ENCODE measurements around the gene CDH10. TPM values are rescaled to one million over a fixed set of nuclear protein-coding genes. Genes with fewer than 3 reads are reported as not detected.

Gene CDH10
- total and polyA plus RNA-seq, 2 donors (not counting 3 experiments of a cell fraction or from before 2014, with no cell fraction given) = 0.07 TPM; not detected in 1

DNA sequence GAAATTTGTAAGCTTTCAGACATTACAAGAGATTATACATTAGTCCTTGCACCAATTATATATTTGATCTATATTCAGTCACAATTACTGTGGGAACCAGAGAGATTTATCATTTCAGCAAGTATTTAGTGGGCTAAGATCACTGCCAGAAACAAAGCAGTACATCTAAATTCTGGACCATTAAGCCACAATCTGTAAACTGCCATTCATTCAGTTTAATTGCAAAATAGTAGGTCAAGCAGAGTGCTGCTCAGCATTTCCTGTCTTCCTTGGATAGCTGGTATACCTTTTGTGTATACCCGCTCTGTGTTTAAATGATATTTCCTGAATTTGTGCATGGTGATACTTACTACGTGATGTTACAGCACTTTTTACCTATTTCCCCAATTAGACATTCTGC is 42.6 kb downstream of the CDH10 start:
- TF ChIP-seq MYC (IDR thresholded peaks at IDR 0.05; ENCODE audit: low read depth, low read length) (no peak), GATA2 (IDR thresholded peaks at IDR 0.05; ENCODE audit: insufficient read depth, insufficient read length, low read depth, low read length) (no peak), POLR2AphosphoS5 (IDR thresholded peaks at IDR 0.05; ENCODE audit: insufficient read depth, low read depth, low read length) (no peak), POLR2A (IDR thresholded peaks at IDR 0.05; ENCODE audit: low read depth, low read length) (no peak), EZH2 (IDR thresholded peaks at IDR 0.05; ENCODE audit: borderline replicate concordance, low read depth, low read length, severe bottlenecking) (no peak), JUN (IDR thresholded peaks at IDR 0.05; ENCODE audit: borderline replicate concordance, insufficient read depth, insufficient read length, low read depth) (no peak), FOS (IDR thresholded peaks at IDR 0.05; ENCODE audit: borderline replicate concordance, insufficient read depth, low read length) (no peak)
- TF ChIP-seq, protein P1, sequence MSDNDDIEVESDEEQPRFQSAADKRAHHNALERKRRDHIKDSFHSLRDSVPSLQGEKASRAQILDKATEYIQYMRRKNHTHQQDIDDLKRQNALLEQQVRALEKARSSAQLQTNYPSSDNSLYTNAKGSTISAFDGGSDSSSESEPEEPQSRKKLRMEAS (IDR thresholded peaks at IDR 0.05; ENCODE audit: insufficient read depth, insufficient read length) = no peak
- TF ChIP-seq, protein P2, sequence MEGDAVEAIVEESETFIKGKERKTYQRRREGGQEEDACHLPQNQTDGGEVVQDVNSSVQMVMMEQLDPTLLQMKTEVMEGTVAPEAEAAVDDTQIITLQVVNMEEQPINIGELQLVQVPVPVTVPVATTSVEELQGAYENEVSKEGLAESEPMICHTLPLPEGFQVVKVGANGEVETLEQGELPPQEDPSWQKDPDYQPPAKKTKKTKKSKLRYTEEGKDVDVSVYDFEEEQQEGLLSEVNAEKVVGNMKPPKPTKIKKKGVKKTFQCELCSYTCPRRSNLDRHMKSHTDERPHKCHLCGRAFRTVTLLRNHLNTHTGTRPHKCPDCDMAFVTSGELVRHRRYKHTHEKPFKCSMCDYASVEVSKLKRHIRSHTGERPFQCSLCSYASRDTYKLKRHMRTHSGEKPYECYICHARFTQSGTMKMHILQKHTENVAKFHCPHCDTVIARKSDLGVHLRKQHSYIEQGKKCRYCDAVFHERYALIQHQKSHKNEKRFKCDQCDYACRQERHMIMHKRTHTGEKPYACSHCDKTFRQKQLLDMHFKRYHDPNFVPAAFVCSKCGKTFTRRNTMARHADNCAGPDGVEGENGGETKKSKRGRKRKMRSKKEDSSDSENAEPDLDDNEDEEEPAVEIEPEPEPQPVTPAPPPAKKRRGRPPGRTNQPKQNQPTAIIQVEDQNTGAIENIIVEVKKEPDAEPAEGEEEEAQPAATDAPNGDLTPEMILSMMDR (IDR thresholded peaks at IDR 0.05; ENCODE audit: extremely low read depth in 1 of 2, insufficient read depth in 1 of 2, low read depth in 1 of 2, low read length in 2 of 2) = no peak
- FAIRE-seq (no peak), DNase-seq (ENCODE audit: low read depth, low spot score) (no peak)
- no peak overlapping the region for H3K4me2 ChIP-seq (ENCODE audit: insufficient read depth, low read length)
- peaks cover 3% of the 10 kb centered on the region for H3K9me3 ChIP-seq (replicated peaks; ENCODE audit: control insufficient read depth, insufficient read depth, low read length)
- intact Hi-C loops (cut with micrococcal nuclease) (no loop called here), dilution Hi-C loops (cut with MboI; ENCODE audit: extremely low pct_ligation_motif_present, low sequenced_read_pairs) (no loop called here)
- BruUV-seq (replicated peaks) = no TSS peak
- no peaks in the 10 kb centered on the region for H3K36me3 ChIP-seq (ENCODE audit: control insufficient read depth in 2 of 2, extremely low read depth in 1 of 2, insufficient read depth in 2 of 2, low read length in 2 of 2)
- H3K27ac ChIP-seq (ENCODE audit: insufficient read depth, low read depth, low read length) = no peak overlapping the region
- no peaks in the 10 kb centered on the region for H3K79me2 ChIP-seq (ENCODE audit: control insufficient read depth, insufficient read depth, low read length)
- no peaks in the 10 kb centered on the region for H3K9me1 ChIP-seq (replicated peaks; ENCODE audit: control insufficient read depth, extremely low read depth, insufficient read depth, low read length)
- no peak overlapping the region for H2AFZ ChIP-seq (ENCODE audit: low read depth, low read length)
- POLR2A ChIA-PET = no interaction called here
- CTCF ChIA-PET = no interaction called here
- H4K20me1 ChIP-seq (replicated peaks; ENCODE audit: control insufficient read depth, extremely low read depth, insufficient read depth, low read length) = no peaks in the 10 kb centered on the region
- no peaks in the 10 kb centered on the region for H3K4me1 ChIP-seq (ENCODE audit: control insufficient read depth, extremely low read depth, insufficient read depth, low read length)
- H3K4me3 ChIP-seq (replicated peaks in 1 of 3; ENCODE audit: insufficient read depth in 1 of 3, low read depth in 1 of 3, low read length in 3 of 3) = no peak overlapping the region
- H3K27me3 ChIP-seq (ENCODE audit: control insufficient read depth in 2 of 2, insufficient read depth in 2 of 2, low read length in 2 of 2) = no peaks in the 10 kb centered on the region
- H3K9ac ChIP-seq (replicated peaks; ENCODE audit: extremely low read depth, insufficient read depth, low read length) = no peak overlapping the region
